Fibroblast of the aortic adventitia (primary cell): ENCODE data around the gene AP2B1. TPM values are rescaled to one million over a fixed set of nuclear protein-coding genes. Genes with fewer than 3 reads are reported as not detected.

Experiments used
- DNase-seq: peaks from one replicate; pipeline ENCODE4 v3.0.0-alpha.2; 2010; ENCODE audit warnings: low read depth
- H3K4me3 ChIP-seq: 2 replicates; pipeline ENCODE4 v1.5.1; 2011; ENCODE audit warnings: low read depth, mild to moderate bottlenecking, control low read depth, low read length, moderate library complexity
- CTCF ChIP-seq: IDR thresholded peaks from 2 replicates; pipeline ENCODE4 v1.5.1; 2011; ENCODE audit warnings: mild to moderate bottlenecking, low read length, control low read depth, inconsistent platforms; ENCODE audit not compliant: insufficient read depth
- total RNA-seq: library from RNA; depleted of rRNA; stranded (reverse); fragments of >200 nt; gene quantifications from 2 replicates; pipeline ENCODE4 v1.2.3, GENCODE V29; 2012; ENCODE audit warnings: low replicate concordance

The AP2B1 gene
- total RNA-seq, 1 donor = 118 TPM

GRCh38 chr17:35617505-35617904 lies 30.4 kb downstream of the AP2B1 start:
- DNase-seq = no peak
- no peak overlapping the region for H3K4me3 ChIP-seq
- no peak for TF ChIP-seq CTCF

DNA sequence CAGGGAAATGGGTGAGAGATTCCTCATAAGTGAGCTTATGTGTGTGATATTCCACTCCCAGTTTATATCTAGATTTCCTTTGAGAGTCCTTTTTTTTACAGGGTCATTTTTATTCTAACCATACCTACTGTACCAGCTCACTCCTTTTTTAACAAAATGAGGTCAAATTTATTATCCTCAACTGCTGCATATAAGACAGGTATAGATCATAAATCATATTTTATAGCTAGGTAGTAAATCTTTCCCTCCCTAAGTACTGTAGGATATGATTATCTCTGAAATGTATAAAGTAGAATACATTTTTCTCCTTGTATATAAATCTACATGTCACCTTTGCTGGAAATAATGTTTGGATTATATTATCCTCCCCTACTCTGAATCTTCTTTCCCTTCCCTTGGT lies 31.5 kb downstream of the AP2B1 start:
- no peak overlapping the region for H3K4me3 ChIP-seq
- DNase-seq = no peak
- TF ChIP-seq CTCF = no peak

GRCh38 chr17:35621768-35622167 lies 34.6 kb downstream of the AP2B1 start:
- DNase-seq = no peak
- H3K4me3 ChIP-seq = no peak overlapping the region
- TF ChIP-seq CTCF = no peak

GRCh38 chr17:35627417-35627816 lies 40.3 kb downstream of the AP2B1 start:
- DNase-seq = no peak
- TF ChIP-seq CTCF = no peak
- no peak overlapping the region for H3K4me3 ChIP-seq

- H3K4me3 ChIP-seq = no peak overlapping the region
- no peak for TF ChIP-seq CTCF
Measured at GRCh38 chr17:35630530-35631148, 43.5 kb downstream of the AP2B1 start.

DNA sequence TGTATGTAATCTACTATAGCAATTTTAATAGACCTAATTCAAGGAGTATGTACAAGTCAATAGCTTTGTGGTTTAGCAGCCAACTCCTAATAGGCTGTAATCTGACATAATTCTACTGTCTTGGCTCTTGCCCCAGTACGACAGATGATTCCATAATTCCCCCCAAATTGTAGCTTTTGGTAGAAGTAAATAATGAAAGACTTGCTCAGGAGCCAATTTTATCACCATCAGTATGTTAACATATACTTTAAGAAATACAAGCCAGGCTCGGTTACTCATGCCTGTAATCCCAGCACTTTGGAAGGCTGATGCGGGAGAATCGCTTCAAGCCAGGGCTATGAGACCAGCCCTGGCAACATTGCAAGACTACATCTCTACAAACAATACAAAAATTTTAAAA lies 53.9 kb downstream of the AP2B1 start:
- TF ChIP-seq CTCF = no peak
- no peak for DNase-seq
- H3K4me3 ChIP-seq = no peak overlapping the region

More at GRCh38 chr17:35630530-35631148, 43.5 kb downstream of the AP2B1 start:
- DNase-seq = peak; percentile 71

- DNase-seq = peak; percentile 25
- no peak for TF ChIP-seq CTCF
- H3K4me3 ChIP-seq = no peak overlapping the region
Measured at GRCh38 chr17:35645923-35646322, 58.8 kb downstream of the AP2B1 start.
